Esophagus muscularis mucosa (tissue), 4 donors: Measurements from ENCODE around the gene PRSS8.

Source experiments
- EP300 ChIP-seq: sonication (generic); formaldehyde crosslinking; IDR thresholded peaks from one replicate; pipeline ENCODE4 v1.6.1; 2017; ENCODE audit warnings: antibody characterized with exemption
- POLR2A ChIP-seq: fragments of 450-650 bp; IDR thresholded peaks from one replicate; pipeline ENCODE4 v1.6.1; 2017; ENCODE audit warnings: antibody characterized with exemption, moderate library complexity, mild to moderate bottlenecking, low read depth
- TF ChIP-seq, protein P1 (sequence below), 3 experiments: fragments of 200-600 bp in 2 of 3; fragments of 450-650 bp in 1 of 3; sonication (generic) in 2 of 3; IDR thresholded peaks; one replicate each; pipeline ENCODE4 v1.5.1; 2017 to 2019; ENCODE audit warnings: antibody characterized with exemption in 3 of 3, mild to moderate bottlenecking in 2 of 3, moderate library complexity in 1 of 3

DNA sequence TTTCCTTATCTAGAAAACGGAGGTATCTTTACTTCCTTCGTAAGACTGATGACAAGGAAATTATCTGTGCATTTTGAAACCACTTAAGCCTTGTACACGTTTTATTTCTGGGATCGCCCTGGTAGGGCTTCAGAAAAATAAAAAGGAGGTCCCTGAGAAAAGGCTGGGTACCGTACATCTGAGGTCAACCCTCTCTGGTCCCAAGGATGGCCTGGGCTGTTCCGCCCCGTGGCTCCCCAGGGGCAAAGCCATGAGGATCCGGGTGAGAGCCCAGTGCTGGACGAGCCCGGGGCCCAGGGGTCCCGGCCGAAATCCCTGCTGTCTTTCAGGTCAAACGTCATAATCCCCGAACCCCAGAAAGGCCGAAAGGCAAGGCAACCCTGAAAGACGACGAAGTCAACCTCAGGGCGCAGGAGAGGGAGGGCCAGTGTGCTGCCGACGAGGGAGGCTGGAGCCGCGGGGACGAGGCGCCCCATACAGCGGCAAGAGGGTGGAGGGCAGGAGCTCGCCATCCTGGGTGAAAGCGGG lies 43.8 kb upstream of the PRSS8 start:
- TF ChIP-seq POLR2A (no peak), EP300 (no peak)
- TF ChIP-seq, protein P1, sequence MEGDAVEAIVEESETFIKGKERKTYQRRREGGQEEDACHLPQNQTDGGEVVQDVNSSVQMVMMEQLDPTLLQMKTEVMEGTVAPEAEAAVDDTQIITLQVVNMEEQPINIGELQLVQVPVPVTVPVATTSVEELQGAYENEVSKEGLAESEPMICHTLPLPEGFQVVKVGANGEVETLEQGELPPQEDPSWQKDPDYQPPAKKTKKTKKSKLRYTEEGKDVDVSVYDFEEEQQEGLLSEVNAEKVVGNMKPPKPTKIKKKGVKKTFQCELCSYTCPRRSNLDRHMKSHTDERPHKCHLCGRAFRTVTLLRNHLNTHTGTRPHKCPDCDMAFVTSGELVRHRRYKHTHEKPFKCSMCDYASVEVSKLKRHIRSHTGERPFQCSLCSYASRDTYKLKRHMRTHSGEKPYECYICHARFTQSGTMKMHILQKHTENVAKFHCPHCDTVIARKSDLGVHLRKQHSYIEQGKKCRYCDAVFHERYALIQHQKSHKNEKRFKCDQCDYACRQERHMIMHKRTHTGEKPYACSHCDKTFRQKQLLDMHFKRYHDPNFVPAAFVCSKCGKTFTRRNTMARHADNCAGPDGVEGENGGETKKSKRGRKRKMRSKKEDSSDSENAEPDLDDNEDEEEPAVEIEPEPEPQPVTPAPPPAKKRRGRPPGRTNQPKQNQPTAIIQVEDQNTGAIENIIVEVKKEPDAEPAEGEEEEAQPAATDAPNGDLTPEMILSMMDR (IDR thresholded peaks at IDR 0.05), result no peak
